ENCODE measurements around the gene CHD6.

CHD6 gene

DNA sequence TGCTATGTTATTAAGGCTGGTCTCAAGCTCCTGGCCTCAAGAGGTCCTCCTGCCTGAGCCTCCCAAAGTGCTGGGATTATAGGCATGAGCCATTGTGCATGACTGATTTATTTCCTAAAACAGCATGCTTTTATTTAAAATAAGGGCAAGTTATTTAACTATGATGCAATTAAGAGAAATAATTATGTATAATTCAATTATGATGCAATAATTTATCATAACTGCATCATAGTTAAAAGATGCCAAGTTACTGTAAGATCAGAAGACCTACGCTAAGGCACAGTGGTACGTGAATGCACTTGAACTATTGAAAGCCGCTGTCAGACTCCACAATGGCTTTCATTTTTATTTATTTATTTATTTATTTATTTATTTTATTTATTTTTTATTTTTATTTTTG is 227.3 kb downstream of the CHD6 start:
- DNase-seq, result no peak

DNA sequence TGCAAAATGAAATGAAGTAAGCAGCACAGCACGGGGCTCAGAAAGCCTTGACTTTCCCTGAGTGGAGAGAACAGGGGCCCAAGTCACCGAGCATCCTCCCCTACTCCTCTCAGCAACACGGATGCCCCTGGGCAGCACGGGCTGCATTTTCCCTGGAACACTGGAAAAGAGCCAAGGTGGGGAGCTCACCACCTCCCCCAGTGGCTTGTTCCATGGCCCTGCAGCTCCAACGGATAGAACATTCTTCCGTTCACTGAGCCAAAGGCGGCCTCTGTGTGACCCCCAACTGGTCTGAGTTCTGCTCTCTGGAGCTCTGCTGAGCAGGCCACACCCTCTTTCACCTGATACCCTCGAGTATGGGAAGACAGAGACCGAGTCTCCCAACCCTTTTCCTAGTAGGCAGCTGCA is 230.7 kb downstream of the CHD6 start:
- DNase-seq, result no peak

DNA sequence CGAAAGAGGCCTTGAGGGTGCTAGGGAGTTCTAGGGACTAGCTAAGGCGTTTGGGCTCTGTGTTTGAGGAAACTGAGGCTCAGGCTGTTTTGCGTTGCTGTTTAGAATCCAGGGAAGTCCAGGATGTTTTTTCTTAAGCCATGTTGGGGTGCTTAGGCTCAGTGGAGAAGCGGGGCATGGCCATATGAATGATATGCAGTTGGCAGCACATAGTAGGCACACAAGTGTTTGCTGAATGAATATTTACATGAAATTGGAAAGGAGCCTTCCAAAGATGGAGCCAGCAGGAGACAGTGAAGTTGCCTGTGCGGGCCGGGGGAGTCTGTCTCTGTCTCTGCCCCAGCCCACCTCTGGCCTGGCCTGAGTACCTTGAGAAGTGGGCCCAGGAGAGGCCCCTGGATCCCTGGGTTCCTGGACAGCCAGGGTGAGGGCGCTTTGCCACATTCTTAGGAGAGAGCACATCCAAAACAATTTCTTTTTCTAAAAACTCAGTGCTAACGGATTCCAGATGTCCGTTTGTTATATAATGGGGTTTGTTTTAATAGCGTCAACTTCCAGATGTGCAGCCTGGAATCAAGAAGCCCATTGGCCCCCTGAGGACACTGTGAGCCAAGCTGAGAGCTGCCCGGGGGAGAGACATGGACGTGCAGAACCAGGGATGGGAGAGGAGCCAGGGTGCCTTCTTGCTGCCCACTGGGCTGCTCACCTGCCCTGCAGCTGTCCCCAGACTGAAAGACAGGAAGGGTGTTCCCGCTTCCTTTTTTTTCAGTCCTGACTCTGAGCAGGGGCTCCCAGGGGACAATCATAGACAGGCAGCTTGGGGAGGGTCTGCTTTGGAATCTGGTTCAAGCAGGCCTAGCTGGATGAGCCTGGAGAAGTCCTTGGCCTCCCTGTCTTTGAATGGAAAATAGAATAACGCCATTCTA is 231.4 kb downstream of the CHD6 start:
- DNase-seq, result no peak

DNA sequence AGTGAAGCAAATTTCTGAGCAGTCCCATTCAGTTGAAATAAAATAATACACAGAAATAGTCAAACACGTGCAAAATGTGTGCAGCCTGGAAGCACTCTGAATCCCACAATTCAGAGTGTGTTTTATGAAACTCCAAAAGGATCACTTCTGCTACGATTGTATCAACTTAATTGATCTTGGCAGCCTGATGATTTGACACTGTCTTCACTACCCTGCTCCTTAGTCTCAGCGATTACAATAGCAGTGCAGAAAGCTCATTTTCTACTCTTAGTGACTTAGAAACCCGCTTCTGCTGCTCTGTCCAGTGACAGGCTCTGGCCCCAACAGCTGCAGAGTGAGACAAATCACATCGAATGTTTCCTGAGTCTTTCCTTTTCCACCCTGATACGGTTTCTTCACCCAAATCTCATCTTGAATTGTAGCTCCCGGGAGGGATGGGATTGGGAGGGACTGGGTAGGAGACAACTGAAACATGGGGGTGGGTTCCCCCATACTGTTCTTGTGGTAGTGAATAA is 235.3 kb downstream of the CHD6 start:
- no peak for DNase-seq

DNA sequence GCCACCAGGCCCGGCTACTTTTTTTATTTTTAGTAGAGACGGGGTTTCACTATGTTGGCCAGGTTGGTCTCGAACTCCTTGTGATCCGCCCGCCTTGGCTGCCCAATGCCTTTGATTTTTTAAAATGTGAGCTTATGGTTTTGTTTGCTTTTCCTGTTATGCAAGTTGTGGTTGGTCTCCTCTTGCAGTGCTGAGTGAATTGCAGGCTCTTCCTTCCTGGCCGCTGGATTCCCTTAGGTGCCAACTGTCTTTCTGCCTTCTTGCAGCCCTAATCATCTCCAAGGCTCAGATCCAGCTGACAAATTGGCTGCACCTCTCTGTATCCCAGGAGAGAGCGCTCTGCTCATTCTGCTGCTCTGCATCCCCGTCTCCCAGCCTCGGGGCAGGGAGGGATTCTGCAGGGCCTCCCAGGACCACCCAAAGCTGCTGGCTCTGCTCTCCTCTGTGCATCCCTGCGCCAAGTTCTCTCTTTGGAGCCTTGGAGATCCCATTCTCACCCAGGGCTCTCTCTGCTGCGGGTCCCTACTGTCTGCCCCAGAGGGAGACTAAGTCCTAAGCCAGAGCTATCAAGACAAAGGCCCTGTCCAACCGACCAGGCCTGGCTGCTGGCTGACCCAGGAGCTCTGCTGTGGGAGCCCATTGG is 237.5 kb downstream of the CHD6 start:
- DNase-seq, result no peak

DNA sequence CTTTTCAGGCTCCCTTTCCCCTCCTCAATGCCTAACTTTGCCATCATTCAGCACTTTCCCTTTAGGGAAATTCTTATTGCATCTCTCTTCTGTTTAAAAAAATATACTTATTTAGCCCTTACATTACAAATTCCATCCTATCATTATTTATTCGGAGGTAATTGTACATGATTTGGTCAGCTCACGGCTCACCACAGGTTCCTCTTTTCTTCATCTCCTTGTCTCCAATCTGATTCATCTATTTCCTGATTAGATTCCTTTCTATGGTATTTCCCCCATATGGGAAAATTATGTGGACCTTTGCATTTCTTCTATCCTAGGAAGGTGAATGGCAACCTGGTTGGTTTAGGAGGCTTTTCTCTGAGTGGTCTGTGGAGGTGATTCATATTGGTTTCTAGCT is 238.6 kb downstream of the CHD6 start:
- no peak for DNase-seq

DNA sequence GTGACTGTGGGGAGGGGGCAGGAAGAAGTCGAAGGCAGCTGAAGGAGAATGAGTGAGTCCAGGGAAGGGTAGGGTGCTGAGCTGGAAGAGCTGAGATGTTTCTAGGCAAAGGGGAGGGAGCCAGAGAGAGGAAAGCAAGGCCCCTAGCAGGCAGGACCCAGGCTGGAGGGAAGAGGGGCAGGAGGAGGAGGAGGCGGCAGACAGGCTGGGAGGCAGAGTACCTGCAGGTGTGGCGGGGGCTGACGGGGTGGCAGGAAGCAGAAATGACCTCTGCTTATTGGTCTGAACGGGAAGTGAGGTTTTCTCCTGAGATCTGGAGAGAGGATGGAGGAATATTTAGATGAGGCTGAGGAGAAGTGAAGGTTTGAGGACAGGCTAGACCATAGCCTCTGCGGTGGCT is 240.9 kb downstream of the CHD6 start:
- no peak for DNase-seq

DNA sequence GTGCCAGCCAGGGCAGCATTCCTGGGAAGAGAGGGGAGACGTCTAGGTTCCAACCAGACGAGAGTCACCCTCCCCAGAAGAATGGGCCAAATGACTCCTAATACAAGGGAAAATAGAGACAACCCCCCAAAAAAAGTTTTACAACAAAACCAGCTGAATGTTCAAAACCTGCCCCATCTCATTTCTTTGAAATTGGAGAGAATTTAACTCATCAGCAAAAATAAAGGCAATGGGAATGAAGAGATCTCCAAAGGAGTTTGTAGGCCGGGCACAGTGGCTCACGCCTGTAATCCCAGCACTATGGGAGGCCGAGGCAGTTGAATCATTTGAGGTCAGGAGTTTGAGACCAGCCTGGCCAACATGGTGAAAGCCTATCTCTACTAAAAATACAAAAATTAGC is 241.8 kb downstream of the CHD6 start:
- no peak for DNase-seq

DNA sequence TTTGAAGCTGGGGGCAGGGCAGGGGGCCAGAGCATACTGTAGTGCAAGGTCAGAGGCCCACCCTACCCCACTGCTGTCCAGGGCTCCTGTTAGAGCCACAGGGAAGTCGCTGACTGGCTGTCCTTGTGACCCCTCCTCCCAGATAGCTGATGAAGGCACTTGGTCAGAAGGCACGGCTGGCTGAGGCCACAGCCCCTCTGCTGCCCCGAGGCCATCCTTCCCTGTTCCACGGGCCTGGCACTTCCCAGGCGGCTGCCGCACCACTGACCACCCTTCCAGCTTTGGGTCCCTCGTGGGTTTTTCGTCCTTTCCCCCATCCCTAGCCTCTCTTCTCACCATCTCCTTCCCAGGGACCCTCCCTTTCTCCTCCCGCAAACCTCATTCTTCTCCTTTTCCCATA is 242.3 kb downstream of the CHD6 start:
- no peak for DNase-seq

DNA sequence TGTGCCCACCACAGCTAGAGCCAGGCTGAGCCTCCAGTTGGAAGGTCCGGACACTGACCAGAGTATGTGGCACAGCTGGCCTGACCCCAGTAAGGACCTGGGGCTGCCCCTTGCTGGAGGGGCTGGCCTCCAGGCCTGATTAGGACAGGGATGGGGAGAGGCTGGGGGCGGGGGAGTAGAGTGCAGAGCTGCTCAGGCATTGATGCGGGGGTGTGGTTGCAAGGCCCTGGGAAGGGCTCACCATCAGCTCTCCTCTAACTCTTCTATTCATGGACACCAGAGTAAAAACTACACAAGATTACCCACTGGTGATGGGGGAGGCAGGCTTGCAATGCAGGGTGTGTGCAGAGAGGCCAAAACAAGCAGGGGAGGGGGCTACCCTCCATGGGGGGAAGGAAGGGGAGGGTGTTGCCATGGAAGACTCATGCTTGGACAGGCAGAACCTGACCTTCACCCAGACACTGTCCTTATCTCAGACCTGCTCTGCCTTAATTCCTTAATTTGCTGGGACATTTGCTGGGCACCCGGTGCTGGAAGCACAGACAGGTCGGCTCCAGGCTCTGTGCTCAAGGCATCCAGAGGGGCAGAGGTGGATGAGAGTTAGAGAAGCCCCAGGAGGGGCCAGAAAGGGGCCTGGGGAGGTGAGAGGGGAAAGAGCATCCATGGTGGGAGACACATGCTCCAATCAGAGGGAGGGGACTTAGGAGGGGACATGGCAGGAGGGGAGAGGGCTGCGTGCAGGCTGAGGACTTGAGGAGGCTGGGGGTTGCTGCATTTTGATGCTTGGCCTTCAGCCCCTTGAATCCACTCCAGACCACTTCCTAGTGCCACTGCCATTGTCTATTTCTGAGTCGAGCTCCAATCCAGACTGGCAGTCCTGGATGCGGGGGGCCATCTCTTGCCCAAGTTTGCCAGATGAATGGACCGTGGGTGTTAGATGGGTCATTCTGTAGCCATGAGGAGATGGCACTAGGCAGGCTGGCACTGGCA is 244.0 kb downstream of the CHD6 start:
- DNase-seq, result no peak

DNA sequence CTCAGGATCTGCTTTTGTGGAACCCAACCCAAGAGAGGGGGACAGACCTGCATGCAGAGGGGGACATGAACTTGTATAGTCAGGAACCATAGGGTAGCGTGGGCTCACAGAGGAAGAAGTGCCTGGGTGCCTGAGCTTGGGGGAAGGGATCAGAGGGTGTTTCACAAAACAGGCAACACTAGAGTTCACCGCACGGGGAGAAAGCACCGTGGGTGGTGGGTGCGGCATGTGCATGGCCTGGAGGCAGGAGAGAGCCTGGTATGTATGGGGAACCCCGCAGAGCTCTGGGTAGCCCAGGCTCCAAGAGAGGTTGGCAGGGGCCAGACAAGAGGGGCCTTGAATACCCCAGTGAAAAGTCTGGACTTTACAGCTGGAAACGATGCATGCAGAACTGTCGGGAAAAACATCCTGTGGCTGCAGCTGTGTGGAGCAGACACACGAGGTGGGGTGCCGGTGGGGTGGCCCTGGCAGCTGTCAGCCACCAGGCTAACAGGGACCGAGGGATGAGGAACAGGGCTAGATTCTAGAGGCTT is 244.9 kb downstream of the CHD6 start:
- no peak for DNase-seq

DNA sequence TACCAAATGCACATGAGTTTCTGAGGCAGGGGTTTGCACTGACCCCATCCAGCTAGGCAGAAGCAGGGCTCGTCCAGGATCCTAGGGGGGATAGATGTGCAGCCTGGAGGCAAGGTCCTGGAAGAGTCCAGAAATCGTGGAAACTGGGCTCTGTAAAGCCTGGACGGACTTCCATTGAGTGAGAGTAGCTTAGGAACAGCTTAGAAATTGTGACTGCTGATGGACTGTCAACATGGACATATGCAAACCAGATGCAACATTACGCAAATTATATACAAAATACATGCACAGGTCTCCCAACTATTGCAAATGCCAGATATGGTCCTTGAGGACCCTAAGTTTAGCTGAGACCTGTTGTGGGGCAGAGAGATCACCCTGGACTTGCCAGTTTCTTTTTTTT is 246.8 kb downstream of the CHD6 start:
- DNase-seq, result no peak

DNA sequence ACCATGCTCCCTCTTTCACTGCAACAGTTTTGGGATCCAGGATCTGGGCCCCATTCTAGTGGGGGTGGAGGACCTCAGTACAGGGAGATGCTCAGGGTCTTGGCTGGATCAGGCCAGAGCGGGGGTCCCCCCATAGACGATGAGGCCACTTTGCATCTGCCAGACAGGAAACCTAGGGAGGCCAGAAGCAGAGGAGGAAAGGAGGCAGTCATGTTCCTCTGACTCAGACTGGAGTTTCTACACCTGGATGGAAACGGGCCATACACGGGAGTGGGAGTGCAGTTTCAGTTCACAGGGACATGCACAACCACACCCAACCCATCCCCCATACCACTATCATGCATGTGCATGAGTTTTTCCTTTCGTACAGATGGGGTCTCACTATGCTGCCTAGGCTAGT is 248.0 kb downstream of the CHD6 start:
- DNase-seq, result no peak

DNA sequence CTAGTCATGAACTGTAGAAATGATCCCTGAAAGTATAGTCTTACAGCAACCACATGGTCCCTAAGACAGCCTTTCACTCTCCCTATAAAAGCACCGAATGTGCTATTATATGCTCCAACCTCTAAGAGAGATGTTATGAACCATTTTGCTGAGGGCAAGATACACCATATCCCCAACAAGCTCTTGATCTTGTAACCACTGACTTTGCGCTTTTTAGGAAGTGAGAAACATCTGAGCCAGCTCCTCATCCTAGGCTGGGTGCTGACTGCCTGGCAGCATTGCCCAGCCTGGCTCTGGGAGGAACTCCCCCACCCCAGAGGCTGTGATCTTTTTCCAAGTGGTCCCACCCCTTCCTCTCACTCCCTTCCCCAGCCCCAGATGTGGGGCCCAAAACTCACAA is 248.5 kb downstream of the CHD6 start:
- no peak for DNase-seq

DNA sequence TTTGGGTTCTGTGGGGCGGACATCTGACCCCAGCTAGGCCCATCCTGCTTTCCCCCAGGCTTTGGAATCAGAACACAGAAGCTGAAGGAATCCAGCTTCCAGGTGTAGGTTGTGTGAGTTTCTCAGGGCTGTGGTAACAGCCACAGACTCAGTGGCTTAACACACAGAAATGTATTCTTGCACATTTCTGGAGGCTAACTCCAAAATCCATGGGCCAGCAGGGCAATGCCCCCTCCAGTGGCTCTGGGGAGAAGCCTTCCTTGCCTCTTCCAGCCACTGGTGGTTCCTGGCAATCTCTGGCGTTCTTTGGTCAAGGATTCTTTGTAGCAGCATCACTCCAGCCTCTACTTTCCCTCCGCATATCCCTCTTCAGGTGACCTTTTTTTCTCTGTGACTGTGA is 250.2 kb downstream of the CHD6 start:
- no peak for DNase-seq

DNA sequence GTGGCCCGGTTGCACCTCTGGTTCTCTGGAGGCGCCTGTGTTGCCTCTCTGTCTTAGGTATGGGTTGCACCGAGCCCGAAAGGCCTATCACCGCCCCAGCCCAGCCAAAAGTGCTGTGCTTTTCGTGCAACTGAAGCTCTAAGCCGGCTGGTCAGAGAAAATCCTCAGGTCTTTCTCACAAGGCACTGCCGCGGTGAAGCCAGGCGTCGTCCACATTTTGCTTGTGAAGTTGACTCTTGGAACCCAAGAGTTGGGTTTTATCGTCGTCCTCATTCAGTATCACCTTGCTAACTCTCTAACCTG is 250.8 kb downstream of the CHD6 start:
- DNase-seq, result no peak

DNA sequence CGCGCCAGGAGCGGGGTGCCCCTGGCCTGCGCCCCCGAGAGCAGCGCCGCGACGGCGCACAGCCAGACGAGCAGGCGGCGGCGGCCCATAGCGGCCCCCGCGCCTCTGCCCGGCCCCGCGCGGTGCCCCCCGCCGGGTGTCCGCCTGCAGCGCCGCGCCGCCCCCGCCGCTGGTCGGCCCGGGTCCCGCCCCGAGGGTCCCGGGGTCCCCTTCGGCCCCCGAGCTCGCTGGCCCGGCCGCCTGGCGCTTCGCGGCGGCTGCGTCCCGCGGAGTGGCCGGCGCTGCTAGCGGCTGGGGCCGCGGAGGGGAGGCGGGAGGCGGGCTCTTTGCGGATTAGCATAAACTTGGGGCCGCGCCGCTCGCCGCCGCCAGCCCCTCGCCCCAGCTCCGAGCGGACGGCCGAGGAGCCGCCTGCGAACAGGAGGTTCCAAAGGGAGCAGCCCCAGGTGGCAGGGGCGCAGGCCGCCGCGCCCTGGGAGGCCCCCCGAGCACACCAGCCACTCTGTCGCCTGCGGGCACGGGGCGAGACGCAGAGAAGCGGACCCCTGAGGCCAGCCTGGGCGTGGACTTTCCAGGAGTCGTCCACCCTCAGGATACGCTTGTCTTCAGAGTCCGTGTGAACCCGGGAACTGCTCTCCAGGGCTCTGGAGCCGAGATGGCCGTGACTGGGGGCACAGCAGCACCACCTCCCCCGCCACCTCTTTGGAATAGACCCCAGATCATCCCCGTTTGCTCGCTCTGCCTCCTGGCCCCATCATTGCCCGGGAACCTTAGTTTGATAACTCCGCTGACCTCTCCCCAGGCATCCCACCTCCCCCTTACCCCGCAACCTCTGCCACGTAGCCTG is 251.4 kb downstream of the CHD6 start, which contains the start of gene EMILIN3:
Gene EMILIN3 (minus strand): TSS at position 273 of the 847 bp plus-strand sequence. CDS start 184 bp downstream, at position 89.
- DNase-seq, result no peak

DNA sequence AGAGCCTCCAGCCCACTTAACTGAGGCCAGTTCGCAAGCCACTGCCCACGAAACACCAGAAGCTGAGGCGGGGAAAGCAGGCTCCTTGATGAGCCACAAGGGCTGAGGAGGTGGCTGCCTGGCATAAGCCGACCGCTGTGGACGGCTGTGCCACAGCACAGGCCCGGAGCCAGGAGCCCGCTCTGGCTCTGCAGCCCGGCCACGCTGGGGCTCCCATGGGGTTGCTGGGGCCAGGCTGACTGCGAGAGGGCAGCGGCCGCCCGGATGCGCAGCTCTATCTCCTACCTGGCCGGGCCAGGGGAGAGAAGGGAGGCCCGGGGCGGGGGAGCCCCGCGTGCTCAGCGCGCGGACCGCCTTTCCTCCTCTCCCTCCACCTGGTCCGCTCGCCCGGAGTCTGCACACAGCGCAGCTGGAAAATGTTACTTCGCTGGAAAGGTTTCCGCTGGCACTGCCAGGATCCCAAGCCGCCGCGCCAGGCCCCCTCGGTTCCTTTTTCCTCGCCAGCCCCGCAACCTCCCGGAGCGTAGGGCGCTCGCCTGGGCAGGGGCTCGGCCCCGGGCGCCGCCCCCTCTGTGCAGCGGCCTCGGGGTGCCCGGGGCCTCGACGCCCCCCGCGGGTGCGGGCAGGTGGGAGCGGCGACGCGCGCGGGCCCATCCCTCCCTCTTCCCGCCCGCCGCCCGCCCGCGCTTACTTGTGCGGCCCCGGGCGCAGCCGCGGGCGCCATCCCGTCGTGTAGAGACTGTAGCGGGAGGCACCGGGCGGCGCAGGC is 252.2 kb downstream of the CHD6 start:
- DNase-seq, result no peak

DNA sequence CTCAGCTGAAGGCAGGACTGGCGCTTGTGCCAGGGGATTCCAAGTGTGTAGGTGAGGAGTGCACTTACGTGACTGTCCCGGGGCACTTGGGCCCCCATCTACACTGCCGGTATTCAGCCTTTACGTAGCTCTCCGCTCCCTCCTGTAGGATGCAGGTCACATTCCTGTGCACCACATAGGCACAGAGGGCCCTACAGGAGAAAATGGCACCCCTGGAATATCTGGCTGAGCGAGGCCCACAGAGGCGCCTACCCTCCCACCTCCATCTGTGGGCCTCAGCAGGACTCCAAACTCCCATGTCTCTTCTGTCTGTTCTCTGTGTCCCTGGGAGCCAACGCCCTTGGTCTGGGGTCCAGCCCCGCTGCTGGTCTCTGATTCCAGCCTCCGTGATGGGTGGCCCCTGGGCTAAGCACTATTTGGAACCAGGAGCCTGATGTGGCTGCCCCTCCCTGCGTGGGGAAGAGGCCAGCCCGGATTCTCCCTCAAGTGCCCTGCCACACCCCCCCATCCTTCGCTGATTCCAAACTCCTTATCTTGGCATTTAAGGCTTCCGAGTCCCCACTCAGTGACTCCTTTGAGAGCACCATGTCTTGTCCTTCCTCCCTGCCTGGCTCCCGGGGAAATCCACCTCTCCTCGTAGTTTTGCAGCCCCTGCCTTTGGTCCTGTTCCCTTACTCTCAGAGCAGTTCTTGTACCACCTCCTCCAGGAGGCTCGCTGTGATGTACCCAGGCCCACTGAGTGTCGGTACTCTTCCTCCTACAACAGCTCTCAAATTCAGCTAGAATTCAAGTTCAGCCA is 253.0 kb downstream of the CHD6 start:
- no peak for DNase-seq

DNA sequence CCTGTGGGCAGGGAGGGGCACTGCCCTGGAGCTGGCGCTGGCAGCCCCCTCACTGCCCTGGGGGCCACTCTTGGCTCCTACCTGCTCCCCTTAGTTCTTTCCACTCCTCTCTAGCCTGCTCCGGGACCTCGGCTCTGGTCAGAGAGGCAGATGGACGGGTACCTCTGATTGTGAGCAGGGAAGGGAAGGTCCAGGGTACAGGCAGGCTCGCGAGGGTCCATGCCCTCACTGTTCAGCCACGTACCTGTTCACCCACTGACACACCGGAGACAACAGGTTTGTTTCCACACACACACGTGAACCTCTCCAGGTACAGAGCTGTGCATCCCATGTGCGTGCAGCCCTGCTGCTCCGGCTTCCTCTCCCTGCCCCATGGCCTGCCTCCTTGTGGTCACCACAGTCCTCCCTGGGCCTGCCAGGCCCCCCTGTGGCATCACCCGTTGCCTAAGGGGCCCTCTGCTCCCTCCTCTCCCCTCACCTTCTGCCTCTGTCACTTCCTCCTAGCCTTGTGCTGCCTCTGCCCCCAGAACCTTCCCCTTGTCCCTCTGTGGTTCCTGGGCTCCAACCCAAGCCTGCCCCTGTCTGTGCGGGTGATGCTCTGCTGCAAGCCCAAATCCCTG is 253.8 kb downstream of the CHD6 start:
- no peak for DNase-seq

Data from activated CD4-positive, CD25-positive, alpha-beta regulatory T cell (primary cell).